GM21367 (cell line): Measurements from ENCODE around the gene EEF1AKMT1.

Experiments used
- ATAC-seq: cut with Tn5 transposase; IDR thresholded peaks from one replicate; pipeline ENCODE4 v1.9.1; 2021; ENCODE audit not compliant: unreplicated experiment

Gene EEF1AKMT1

GRCh38 chr13:20773194-20774080 lies at the start of gene EEF1AKMT1:
Gene EEF1AKMT1, minus strand, starts transcription at chr13:20773961. Its CDS starts 16,363 bp downstream, at chr13:20757598.
- peak; percentile 77 for ATAC-seq

DNA sequence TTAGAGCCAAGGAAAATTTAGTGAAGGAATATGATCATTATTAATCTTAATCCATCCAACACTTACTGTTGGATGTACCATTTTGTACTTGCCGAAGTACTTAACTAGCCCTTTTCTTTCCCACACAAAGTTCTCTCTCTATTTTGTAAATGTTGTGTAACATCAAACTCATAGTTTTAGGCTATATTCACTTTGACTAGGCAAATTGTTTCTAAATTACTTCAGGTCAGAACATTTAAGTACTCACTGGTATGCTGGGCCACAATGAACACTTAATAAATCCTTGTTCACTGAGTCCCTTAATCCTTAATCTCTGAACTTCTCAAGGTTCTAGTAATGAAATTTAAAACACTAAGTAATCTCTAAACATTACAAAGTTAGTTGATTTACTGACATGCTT lies 49.3 kb upstream of the EEF1AKMT1 start:
- ATAC-seq = no peak

GRCh38 chr13:20822406-20822805 lies 48.6 kb upstream of the EEF1AKMT1 start:
- ATAC-seq = no peak

GRCh38 chr13:20819715-20820114 lies 46.0 kb upstream of the EEF1AKMT1 start:
- ATAC-seq = no peak

DNA sequence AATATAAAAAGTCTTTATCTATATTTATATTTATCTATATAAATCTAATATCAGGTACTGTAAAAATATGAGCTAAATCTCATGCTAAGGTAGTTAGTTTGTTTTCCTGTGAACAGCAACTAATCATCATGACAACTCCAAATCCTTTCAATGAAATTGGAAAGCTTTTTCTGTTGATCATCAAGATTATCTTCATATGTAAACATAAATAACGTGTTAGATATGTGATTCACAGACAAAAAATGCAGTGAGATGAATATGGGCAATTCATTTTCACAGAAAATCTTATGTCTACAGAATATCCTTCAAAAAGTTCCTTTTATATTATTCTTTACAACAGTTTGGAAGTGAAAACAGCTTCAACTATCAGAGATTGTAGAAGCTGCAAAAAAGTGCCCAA lies 41.7 kb upstream of the EEF1AKMT1 start:
- no peak for ATAC-seq

DNA sequence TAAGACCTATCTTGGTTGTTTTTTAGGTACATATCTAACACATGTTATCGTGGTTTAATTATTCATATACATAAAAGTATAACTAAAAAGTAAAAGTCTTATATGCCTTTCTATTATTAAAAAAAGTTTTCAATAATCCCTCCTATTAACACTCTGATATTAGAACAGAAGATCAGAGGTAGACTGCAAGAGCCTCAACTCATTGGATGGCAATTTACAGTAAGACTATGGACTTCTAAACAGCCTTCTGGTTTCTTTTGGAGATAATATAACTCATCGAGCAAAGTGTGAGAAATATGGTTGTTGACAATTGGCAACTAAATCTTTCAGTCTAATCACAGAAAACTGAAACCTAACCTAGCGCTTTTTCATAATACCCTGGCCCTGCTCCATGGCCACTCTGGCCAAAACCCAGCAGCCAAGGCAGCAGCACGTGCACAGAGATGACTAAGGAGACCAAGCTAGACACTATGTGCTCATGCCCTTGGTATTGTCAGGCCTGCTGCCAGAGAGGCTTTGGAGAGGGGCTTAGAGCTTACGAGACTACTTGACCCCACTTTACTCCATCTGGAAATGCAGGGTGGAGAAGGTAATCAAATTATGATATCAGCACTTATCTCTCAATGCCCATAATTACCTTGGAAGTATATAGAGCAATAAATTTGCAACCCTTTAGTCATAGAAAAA lies 40.6 kb upstream of the EEF1AKMT1 start:
- ATAC-seq = no peak

DNA sequence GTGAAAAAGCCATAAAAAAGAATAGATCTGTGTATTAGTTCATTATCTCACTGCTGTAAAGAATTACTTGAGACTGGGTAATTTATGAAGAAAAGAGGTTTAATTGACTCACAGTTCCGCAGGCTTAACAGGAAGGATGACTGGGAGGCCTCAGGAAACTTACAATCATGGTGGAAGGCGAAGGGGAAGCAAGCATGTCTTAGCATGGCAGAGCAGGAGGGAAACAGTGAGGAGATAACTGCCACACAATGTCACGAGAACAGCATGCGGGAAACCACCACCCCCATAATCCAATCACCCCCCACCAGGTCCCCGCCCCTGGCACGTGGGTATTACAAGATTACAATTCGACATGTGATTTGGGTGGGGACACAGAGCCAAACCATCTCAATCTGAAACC lies 39.1 kb upstream of the EEF1AKMT1 start:
- ATAC-seq = no peak

DNA sequence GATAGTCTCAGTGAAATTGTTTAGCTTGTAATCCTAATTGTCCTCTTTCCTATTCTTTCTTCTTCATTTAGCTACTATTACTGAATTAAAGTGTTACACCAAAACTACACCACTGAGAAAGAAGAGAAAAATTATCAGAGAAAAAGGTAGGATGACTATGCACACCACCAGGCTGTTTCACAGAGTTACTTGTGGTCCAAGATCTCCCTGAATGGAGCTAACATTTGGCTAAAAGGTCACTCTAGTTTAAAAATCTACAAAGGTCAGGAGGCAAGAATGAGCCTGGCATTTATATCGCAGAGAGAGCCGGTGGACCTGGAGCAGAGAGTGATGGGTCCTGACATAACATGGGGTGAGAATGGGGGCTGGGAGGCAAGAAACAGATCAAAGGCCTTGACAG lies 37.0 kb upstream of the EEF1AKMT1 start:
- no peak for ATAC-seq

- ATAC-seq = no peak
Observed at GRCh38 chr13:20808874-20809273, 35.1 kb upstream of the EEF1AKMT1 start.

GRCh38 chr13:20803180-20803965 lies 29.6 kb upstream of the EEF1AKMT1 start:
- no peak for ATAC-seq

- no peak for ATAC-seq
Observed at GRCh38 chr13:20801707-20802106, 27.9 kb upstream of the EEF1AKMT1 start.

- ATAC-seq = no peak
Observed at GRCh38 chr13:20799726-20800416, 26.1 kb upstream of the EEF1AKMT1 start.

DNA sequence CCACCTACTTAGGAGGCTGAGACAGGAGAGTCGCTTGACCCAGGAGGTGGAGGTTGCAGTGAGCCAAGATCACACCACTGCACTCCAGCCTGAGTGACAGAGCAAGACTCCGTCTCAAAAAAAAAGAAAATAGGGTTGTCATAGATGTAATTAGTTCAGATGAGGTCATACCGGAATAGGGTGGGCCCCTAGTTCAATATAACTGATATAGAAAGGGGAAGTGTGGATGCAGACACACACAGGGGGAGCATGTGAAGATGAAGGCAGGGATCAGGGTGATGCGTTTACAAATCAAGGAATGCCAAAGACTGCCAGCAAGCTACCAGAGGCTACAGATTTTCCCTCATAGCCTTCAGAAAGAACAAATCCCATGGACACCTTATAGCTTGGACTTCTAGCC lies 24.3 kb upstream of the EEF1AKMT1 start:
- ATAC-seq = no peak

- ATAC-seq = no peak
Observed at GRCh38 chr13:20796791-20797508, 23.2 kb upstream of the EEF1AKMT1 start.

- no peak for ATAC-seq
Observed at GRCh38 chr13:20789665-20790064, 15.9 kb upstream of the EEF1AKMT1 start.

- ATAC-seq = no peak
Observed at GRCh38 chr13:20788312-20788711, 14.6 kb upstream of the EEF1AKMT1 start.

DNA sequence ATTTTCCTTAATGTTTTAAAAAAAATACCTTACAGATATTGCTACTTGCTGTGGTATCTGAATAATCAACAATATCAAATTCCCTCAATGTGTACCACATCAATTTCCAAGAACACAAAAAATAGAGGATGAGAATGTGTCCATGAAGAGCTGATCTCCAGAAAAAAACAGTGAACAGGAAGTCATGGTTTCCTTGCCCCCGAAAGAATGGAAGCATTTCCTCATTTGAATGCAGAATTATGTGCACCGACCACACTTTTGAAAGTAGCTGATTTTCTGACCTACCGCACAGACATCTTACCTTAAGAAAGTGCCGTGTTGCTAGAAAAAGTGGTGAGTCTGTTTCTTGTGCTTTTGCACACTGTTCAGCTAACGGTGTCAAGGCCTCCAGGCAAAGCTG lies 13.4 kb upstream of the EEF1AKMT1 start:
- ATAC-seq = no peak

DNA sequence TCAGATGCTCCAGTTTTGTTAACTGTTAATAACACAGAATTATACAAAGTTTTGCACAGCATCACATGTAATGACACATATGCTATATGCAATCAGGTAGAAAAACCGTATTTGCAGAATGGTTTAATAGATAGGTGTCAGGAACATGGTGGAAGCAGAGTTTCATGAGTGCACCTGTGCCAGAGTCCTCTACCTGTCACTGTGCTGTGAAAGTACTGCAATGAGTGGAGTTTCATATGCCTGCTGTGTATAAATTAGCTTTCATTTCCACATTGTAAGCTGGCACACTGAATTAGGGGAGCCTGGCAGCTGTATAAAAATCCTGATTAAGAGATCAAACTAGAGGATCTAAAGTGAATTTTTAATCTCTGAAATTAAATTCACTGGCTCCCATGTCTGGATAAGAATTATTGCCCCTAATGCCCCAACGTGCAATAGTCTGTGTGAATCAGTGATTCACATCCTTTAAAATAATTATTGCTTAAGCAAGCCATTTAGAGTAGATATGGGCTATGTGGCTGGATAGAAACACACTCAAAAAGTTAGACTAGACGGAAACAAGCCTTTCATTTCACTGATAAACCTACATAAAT lies 8.5 kb upstream of the EEF1AKMT1 start:
- ATAC-seq = peak; percentile 80

GRCh38 chr13:20780317-20780716 lies 6.6 kb upstream of the EEF1AKMT1 start:
- no peak for ATAC-seq

DNA sequence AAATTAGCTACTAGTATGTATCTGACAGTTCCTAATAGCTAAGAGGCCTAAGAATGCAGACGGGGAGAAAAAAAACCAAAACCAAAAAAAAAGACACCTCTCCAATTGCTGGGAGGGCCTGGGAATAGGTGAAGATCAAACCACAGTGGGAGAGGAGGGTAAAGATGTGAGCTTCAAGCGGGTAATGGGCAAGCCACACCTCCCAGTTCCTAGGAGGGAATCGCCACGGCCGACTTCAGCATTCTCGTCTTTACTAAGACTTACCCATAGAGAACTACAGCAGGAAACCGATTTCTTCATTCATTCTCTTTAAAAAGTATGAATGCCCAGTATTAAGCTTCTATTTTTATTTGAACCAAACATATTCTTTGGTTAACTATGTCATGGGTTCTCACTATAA lies 5.6 kb upstream of the EEF1AKMT1 start:
- ATAC-seq = no peak
